ENCODE data around the gene PCSK2.

- TF ChIP-seq CTCF (IDR thresholded peaks at IDR 0.05 in 8 of 11, conservative IDR thresholded peaks at IDR 0.05 in 3 of 11) = no peak
- no peak for TF ChIP-seq POLR2A (IDR thresholded peaks at IDR 0.05)
- no peak for TF ChIP-seq POLR2AphosphoS5 (IDR thresholded peaks at IDR 0.05)
These were observed 152.8 kb downstream of the PCSK2 start for GRCh38 chr20:17379651-17380050.

Data from spleen (tissue), 7 donors.